ENCODE data around the gene CTPS2.

The CTPS2 gene

GRCh38 chrX:16651391-16652024 lies 61.0 kb downstream of the CTPS2 start:
- TF ChIP-seq CTCF (IDR thresholded peaks at IDR 0.05; ENCODE audit: insufficient read depth, low read length, poor library complexity, severe bottlenecking) = no peak
- no peaks in the 10 kb centered on the region for H3K27me3 ChIP-seq (replicated peaks; ENCODE audit: control insufficient read depth, insufficient read depth, low read length)
- no peaks in the 10 kb centered on the region for H3K36me3 ChIP-seq (ENCODE audit: control insufficient read depth, insufficient read depth, low read length)
- no peak for DNase-seq (ENCODE audit: extremely low read depth, insufficient read length)
- no peak overlapping the region for H3K4me3 ChIP-seq (replicated peaks; ENCODE audit: low read depth, low read length)

GRCh38 chrX:16649858-16650257 lies 62.6 kb downstream of the CTPS2 start, which contains the start of gene S100G:
Gene S100G (plus strand): TSS chrX:16650158. CDS start chrX:16651007, 849 bp downstream.
- Histone ChIP-seq H3K4me3 (replicated peaks; ENCODE audit: low read depth, low read length) (no peak within 1 kb of the TSS), H3K27me3 (replicated peaks; ENCODE audit: control insufficient read depth, insufficient read depth, low read length) (no peaks in the 10 kb centered on the region), H3K36me3 (ENCODE audit: control insufficient read depth, insufficient read depth, low read length) (no peaks in the 10 kb centered on the region)
- no peak for DNase-seq (ENCODE audit: extremely low read depth, insufficient read length)
- TF ChIP-seq CTCF (IDR thresholded peaks at IDR 0.05; ENCODE audit: insufficient read depth, low read length, poor library complexity, severe bottlenecking) = no peak

GRCh38 chrX:16646366-16647138 lies 65.9 kb downstream of the CTPS2 start:
- Histone ChIP-seq H3K36me3 (ENCODE audit: control insufficient read depth, insufficient read depth, low read length) (no peaks in the 10 kb centered on the region), H3K4me3 (replicated peaks; ENCODE audit: low read depth, low read length) (no peak overlapping the region), H3K27me3 (replicated peaks; ENCODE audit: control insufficient read depth, insufficient read depth, low read length) (no peaks in the 10 kb centered on the region)
- no peak for DNase-seq (ENCODE audit: extremely low read depth, insufficient read length)
- TF ChIP-seq CTCF (IDR thresholded peaks at IDR 0.05; ENCODE audit: insufficient read depth, low read length, poor library complexity, severe bottlenecking) = no peak

GRCh38 chrX:16643176-16643575 lies 69.3 kb downstream of the CTPS2 start:
- Histone ChIP-seq H3K27me3 (replicated peaks; ENCODE audit: control insufficient read depth, insufficient read depth, low read length) (no peaks in the 10 kb centered on the region), H3K4me3 (replicated peaks; ENCODE audit: low read depth, low read length) (no peak overlapping the region), H3K36me3 (ENCODE audit: control insufficient read depth, insufficient read depth, low read length) (no peaks in the 10 kb centered on the region)
- TF ChIP-seq CTCF (IDR thresholded peaks at IDR 0.05; ENCODE audit: insufficient read depth, low read length, poor library complexity, severe bottlenecking) = no peak
- DNase-seq (ENCODE audit: extremely low read depth, insufficient read length) = no peak

- TF ChIP-seq CTCF (IDR thresholded peaks at IDR 0.05; ENCODE audit: insufficient read depth, low read length, poor library complexity, severe bottlenecking) = no peak
- DNase-seq (ENCODE audit: extremely low read depth, insufficient read length) = no peak
- Histone ChIP-seq H3K27me3 (replicated peaks; ENCODE audit: control insufficient read depth, insufficient read depth, low read length) (no peaks in the 10 kb centered on the region), H3K36me3 (ENCODE audit: control insufficient read depth, insufficient read depth, low read length) (no peaks in the 10 kb centered on the region), H3K4me3 (replicated peaks; ENCODE audit: low read depth, low read length) (no peak overlapping the region)
Observed at GRCh38 chrX:16640823-16641222, 71.6 kb downstream of the CTPS2 start.

All from GM06990 (cell line).